Kasumi-1 (cell line): Measurements from ENCODE around the gene OR51M1.
A peak's percentile ranks its signal among the peaks of the same experiment; 100 is the strongest.
"Not testable (repeated sequence)": the region's sequence is repeated elsewhere in the genome, so short reads cannot be mapped to it uniquely, and the experiment has no call there.

Source experiments
- DNase-seq, 2 experiments: peaks; one replicate each; lab custom pipeline; 2025; lab: John Stamatoyannopoulos, UW

Gene OR51M1, protein sequence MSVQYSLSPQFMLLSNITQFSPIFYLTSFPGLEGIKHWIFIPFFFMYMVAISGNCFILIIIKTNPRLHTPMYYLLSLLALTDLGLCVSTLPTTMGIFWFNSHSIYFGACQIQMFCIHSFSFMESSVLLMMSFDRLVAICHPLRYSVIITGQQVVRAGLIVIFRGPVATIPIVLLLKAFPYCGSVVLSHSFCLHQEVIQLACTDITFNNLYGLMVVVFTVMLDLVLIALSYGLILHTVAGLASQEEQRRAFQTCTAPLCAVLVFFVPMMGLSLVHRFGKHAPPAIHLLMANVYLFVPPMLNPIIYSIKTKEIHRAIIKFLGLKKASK

DNA sequence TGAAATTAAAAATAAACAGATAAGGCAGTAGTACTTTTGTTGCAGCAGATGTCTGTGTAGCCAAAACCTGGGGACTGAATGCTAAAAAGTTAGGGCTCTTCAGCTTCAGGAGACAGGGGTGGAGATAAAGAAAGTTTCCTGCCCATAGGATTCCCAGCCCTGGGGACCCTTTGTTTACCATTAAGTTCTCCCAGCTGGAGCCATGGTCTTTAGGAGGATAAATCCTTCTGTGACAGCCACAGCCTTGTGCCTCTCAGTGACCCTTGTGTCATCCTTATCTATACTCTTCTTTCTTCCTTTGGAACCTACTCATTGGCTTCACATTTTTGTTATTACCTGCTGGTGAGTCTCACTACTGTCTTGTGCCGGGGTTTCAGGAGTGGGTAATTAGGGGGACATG lies at the start of gene OR51M1:
Gene OR51M1 (plus strand): TSS at position 237 of the 400 bp plus-strand sequence. CDS start 5,587 bp downstream, outside the sequence.
- no peak for DNase-seq

DNA sequence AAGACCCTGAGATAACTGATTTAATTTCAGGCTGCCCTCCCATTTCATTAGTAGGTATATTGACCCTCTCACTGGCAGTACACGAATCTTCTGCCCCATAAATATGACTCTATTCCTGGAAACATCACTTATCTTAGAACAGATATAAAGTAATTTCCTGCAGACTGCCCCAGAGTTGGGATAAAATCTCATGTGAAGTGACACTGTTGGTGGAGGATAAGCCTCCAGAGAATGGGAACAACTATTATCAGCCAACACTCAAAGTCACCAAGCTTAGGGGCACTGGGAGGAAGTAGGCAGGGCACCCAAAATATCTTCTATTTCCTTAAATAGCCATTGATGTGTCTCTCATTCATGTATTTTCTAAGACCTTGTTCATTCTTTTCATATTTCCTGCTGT lies 48.4 kb upstream of the OR51M1 start:
- no peak for DNase-seq

DNA sequence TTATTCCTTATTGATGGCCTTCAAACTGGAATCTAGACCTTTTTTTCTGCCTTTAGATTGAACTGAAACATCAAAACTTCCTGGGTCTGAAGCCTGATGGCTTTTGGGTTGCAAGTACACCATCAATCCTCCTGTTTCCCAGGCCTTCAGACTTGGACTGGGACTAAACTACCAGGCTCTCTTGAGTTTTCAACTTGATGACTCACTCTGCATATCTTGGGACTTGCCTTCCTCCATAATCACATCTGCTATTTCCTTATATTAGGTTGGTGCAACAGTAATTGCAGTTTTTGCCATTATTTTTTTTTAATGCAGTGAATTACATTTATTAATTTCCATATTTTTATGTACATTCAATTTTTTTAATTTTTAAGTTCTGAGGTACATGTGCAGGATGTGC lies 47.3 kb upstream of the OR51M1 start:
- no peak for DNase-seq

DNA sequence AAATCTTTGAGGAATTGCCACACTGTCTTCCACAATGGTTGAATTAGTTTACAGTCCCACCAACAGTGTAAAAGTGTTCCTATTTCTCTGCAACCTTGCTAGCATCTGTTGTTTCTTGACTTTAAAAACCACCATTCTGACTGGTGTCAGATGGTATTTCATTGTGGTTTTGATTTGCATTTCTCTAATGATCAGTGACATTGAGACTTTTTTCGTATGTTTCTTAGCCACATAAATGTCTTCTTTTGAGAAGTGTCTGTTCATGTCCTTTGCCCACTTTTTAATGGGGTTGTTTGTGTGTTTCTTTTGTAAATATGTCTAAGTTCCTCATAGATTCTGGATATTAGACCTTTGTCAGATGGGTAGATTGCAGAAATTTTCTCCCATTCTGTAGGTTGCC lies 46.4 kb upstream of the OR51M1 start:
- not testable (repeated sequence) for DNase-seq

DNA sequence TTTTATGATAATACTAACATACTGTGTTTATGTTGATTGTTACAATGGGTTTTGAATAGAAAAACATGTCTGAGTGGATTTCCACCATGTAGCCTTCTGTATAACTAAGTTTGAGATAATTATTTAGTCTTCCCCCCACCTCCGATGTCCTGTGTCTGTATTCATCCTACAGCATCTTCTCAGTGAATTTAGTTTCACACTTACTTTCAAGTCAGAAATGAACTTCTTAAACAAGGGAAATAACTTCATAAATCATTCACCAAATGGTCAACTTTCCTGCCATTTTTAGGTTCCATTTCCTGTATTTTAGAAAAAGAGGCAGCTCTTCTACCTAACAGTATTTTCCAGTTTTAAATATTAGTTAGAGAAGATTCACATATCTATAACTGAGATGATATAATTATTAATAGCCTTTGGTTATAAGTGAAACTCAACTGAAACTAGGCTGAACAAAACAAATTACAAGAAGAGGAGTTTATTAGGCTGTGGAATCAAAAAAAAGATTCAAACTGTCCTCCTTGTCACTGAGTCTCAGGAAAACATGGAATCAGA lies 43.8 kb upstream of the OR51M1 start:
- DNase-seq: no peak

DNA sequence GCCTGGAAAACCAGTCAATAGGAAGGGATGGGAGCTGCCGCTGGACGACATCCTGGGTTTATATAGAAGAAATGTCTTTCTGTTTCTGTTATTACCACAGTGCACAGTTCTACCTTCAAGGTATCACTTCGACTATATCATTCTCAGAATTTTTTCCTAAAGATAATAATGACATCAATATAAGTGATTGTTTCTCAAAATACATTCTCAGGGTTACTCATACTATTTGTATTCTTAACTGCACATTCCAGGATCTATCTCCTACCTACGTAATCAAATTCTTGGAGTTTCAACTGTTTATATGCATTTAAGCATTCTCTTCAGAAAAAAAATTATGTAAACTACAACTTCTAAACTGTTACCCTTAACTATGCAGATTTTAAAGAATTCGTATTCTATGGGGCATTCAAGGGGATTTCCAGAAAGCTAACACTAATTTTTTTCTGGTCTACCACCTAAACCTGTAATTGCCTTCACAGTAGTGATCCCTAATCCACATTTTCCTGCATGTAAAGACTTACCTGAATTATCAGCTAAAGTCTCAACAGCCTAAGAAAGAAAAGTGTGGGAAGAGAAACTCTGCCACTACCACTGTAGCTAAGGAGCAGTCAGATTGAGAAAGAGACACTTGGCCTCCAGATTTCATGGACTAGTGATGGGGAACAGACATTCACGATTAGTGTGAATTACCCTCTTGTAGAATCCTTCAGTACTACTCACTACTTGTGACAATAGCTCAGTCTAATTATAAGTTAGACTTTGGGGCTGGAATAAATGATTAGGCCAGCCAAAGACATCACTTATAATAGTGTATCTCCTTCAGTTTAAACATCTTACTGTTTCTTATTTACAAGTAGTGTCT lies 39.9 kb upstream of the OR51M1 start, which contains the start of gene OR51B5:
Gene OR51B5 (minus strand): TSS at position 51 of the 862 bp plus-strand sequence. CDS start 0 bp downstream, at position 51.
- DNase-seq: no peak

DNA sequence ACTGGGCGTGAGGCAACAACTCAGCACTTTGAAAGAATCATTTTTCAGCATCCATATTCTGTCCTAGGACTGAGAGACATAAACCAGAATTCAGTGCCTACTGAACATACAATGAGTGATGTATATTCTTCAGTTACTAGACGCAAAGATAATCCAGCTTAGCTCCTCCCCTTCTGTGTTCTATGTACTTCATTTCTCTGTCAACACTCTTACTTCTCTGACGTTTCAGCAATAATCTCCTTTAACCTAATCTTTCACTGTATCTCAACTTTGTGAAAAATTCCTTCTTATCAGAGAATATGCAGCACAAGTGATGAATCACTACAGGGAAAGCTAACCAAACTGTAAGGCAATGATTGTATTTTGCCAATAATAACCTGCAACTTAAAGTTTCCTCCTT lies 37.8 kb upstream of the OR51M1 start:
- no peak for DNase-seq

DNA sequence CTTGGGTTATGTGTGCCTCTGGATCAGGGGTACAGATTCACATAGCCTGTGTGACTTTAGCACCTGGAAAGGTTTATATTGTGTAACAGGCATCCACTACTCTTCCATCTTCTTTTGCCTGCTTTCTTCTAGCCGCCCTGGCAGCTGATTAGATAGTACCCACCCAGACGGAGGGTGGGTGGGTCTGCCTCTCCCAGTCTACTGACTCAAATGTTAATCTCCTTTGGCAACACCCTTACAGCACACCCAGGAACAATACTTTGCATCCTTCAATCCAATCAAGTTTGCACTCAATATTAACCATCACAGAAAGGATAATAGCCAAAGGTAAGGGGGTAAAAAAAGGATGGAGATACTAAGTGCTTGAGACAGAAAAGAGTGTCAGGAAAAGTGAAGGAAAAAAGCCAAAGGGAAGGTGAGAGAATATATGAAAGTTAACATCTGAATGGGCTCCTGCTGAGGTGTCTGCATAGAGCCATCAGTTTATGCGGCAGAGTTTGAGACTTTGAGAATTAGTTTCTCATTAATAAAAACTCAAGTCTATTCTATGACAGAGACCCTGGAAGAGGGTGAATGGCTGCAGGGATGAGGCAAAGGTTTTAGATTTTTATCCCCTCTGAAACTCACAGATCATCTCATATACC lies 34.9 kb upstream of the OR51M1 start:
- no peak for DNase-seq

DNA sequence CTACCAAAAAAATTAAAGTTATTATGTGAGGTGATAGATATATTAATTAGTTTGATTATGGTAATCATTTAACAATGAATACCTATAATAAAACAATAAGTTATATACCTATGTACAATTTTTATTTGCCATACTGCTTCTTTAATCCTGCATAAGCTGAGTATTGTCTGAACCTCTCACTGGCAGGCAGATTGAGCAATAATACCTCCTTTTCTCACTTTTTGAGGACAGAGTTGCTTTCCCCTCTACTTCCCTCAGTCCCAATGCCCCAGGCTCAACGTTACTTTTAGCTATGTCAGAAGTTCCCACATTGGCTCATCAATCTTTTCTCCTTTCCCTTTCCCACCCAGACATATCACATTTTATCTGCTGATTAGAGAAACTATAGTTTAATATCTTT lies 34.1 kb upstream of the OR51M1 start:
- no peak for DNase-seq

DNA sequence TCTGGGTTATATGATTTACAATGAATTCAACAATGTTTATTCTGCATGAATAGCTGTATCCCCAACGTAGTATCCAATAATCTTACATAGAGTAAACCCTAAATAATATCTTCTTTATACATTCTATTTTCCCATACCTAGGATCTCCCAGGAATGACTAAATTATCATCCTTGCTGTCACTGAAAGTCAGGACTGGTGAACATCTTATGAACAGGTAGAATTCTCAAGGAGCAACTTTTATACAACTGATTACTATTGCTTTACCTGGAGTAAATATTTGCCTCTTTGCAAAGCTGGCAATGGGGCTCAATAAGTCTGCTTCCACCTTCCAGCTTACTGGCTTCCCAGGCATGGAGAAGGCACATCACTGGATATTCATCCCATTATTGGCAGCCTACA lies 32.4 kb upstream of the OR51M1 start, which contains the start of gene OR51B6:
Gene OR51B6 (plus strand): TSS at position 301 of the 400 bp plus-strand sequence. CDS start 0 bp downstream, at position 301.
- DNase-seq: no peak

DNA sequence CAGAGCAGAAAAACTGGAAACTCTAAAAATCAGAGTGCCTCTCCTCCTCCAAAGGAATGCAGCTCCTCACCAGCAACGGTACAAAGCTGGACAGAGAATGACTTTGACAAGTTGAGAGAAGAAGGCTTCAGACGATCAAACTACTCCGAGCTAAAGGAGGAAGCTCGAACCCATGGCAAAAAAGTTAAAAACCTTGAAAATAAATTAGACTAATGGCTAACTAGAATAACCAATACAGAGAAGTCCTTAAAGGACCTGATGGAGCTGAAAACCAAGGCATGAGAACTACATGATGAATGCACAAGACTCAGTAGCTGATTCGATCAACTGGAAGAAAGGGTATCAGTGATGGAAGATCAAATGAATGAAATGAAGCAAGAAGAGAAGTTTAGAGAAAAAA lies 27.6 kb upstream of the OR51M1 start:
- not testable (repeated sequence) for DNase-seq

DNA sequence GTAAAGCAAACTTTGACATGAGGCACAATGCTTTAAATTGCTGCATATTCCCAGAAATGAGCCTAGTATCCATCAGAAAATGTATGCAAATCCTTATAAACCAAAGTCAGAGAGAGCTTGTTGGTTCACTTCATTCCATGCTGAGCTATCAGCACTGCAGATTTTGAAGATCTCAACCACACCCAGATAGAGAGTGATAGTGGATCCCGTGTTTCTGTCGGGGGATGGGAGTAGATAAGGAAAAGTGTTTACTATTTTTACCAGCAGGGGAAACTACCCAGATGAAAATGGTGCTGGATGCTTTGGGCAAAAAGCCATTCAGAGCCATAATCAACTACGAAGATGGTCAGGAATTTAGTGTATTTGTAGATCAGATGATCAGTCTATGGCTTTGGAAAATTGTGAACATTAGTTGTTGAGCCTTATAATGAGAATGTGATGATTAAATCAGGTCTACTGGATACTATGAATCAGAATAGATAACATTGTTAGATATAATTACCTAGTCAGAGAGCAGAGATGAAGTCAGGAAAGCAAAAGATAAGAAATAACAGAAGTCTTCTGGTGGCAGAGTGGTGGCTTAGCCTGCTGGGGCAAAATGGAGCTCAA lies 21.5 kb upstream of the OR51M1 start:
- no peak for DNase-seq

DNA sequence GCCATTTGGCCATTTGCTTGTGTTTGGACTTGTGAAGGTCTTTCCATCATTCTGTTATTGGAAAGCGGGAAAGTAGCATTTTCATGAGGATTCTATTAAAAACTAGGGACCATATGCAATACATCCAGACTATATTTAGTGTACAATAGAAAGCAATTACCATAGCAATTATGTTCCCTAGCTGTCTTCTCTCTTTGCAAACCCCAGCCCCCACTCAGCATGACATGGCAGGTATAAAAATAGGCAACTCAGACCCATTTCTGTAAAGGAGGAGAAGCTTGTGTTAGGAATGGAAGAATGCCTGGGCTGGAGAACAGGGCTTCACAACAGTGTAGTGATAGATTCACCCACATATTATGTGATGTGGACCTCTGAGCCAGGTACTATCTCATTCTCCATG lies 19.9 kb upstream of the OR51M1 start:
- DNase-seq: no peak

DNA sequence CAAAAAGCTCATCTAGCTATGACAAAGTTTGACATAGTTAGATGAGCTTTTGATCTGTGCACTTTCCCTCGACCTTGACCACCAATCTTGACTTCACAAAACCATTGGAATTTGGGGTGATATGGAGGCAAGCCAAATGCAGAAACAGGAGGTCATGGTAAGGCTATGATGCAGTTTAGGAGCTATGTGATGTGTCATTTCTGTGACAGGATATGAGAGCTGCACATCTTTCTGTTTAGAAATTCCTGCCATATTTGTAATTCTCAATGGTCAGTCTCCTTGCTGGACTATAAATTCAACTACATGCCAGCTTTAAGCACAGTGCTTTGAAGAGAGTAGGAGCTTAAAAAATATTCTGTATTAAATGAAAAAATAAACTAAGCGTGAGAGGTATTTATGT lies 19.4 kb upstream of the OR51M1 start:
- no peak for DNase-seq

DNA sequence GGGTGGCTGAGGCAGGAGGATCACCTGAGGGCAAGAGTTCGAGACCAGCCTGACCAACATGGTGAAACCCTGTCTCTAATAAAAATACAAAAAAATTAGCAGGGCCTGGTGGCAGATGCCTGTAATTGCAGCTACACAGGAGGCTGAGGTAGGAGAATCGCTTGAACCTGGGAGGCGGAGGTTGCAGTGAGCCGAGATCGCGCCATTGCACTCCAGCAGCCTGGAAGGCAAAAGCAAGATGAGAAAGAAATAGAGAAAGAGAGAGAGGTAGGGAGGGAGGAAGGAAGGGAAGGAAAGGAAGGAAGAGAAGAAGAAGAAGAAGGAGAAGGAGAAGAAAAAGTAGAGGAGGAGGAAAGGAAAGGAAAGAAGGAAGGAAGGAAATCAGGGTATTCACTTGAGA lies 17.2 kb upstream of the OR51M1 start:
- DNase-seq: not testable (repeated sequence)

DNA sequence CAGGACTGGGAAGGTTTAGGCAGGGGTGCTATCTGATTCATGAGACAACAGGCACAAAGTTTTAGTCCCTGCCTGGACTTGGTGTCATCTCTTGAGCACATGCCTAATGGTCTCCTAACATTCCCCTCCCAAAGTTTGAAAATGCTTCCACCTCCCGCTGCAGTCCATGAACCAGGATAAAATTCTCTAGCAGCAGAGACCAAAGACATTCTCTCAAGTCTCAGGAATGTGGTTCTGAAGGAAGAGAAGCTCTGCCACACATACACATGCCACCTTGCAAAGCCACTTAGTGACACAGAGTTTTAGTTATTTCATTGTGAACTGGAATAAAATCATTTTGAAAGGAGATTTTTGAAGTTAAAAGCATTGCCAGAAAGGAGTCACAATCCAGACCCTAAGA lies 16.8 kb upstream of the OR51M1 start:
- no peak for DNase-seq

DNA sequence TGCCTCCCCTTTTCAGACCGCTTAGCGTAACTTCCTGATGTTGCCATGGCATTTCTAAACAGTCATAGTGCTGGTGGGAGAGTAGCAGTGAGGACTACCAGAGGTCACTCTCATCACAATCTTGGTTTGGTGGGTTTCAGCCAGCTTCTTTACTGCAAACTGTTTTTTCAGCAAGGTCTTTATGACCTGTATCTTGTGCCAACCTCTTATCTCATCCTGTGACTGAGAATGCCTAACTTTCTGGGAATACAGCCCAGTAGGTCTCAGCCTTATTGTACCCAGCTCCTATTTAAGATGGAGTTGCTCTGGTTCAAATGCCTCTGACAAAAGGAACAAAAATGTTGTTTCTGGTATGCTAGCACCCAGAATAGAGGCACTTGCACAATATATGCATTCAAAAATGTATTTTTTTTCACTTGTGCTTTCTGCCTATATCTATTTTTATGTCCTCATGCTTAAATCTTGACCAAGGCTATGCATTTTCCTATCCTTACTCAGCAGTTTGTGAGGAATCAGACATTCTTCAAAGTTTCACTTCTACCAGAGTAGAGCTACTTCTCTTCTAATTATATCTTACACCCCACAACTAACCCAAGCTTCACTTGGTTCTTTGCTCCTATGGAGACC lies 16.1 kb upstream of the OR51M1 start:
- DNase-seq: no peak

DNA sequence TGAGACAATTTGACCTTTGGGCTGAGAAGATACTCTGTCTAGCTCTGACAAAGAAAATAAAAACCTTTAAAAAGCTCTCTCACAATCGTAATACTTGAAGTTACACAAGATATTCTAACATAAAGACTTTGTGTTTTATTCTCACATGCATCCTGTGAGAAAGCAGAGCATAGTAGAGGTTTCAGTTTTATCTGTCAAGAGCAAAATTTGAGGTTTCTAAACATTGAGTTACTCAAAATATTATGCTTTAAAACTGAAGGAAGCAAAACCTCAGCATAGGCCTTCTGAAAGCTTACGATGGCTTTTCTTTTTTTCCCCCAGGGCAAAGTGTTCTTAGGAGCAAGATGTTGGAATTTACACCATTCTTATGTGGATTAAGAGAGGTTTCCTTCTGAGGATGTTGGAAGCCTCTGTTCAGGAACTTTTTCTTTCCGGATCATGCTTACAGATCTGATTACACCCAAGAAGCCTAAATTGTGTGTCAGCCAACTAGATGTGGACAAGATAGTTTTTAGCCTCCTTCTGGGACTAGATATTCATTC lies 15.0 kb upstream of the OR51M1 start:
- no peak for DNase-seq

DNA sequence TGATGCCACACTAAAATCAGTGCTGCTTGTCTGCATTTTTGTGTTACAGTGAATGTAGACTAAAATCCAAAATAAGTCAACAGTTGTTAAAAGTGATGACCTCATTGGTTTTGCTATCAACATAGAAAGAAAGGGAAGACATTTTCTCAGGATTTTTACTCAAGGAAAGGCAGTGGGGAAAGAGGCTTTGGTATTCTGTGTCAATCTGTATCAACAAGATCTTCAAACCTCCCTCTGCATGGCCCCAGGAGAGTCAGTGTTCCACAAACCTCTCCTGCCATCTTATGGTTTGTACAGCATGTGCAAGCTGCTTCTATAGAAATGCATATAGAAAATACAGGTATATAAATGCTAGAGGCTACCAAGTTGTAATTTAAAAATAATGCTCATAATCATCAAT lies 13.8 kb upstream of the OR51M1 start:
- DNase-seq: no peak

DNA sequence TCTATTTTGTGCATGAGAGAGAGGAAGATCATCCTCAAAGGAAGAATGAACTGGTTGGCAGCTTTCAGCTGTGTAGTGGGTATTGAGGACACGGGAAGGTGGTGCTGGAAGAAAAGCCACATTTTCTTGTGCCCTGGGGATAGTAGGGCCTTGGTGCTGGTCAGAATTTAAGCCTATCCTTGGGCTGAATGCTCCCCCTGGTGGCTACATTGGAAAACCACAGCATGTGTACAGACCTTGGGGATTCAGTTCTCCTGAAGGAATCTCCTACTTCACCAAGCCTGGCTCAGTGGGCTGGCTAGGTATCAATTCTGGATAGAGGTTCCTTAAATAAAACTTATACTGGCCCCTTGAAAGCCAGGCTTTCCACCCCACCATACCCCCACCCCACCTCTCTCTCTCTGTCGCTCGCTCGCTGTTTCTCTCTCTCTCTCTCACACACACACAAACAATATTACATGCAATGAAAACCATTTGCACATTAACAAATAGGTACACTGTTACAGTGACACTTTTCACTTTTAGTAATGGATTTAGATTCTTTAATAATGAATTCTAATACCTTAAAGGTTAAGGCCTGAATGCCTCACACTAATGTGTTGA lies 2.8 kb upstream of the OR51M1 start:
- peak; percentile 40 to 57 for DNase-seq

DNA sequence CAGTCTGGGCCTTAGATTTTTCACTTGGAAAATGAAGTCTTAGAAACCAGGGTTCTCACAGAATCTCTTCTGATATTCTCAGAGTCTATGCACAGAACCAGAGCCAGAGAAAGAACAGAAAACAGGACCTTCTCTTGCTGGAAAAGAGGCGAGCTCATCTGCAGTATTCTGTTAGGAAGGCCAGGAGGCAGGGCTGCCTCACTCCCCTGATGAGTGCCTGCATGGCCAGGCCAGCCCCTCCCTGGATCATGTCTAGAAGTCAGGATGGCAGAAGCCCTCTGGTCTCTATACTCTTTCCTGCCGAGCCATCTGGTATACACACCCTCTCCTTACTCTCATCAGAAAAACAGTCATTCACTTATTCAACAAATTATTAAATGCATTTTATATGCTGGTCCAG lies 723 bp downstream of the OR51M1 start:
- no peak for DNase-seq
